RCC 7860 (cell line): Measurements from ENCODE around the gene PRR5.
A peak's percentile ranks its signal among the peaks of the same experiment; 100 is the strongest.
"Not testable (repeated sequence)": the region's sequence is repeated elsewhere in the genome, so short reads cannot be mapped to it uniquely, and the experiment has no call there.

ENCODE experiments used
- DNase-seq: peaks from one replicate; pipeline ENCODE4 v3.0.0-alpha.2; 2015; ENCODE audit warnings: low spot score
- FAIRE-seq: peaks from 2 replicates; lab custom pipeline; 2012; peaks lifted over from hg19 to GRCh38; lab: Jason Lieb, UNC

The PRR5 gene

DNA sequence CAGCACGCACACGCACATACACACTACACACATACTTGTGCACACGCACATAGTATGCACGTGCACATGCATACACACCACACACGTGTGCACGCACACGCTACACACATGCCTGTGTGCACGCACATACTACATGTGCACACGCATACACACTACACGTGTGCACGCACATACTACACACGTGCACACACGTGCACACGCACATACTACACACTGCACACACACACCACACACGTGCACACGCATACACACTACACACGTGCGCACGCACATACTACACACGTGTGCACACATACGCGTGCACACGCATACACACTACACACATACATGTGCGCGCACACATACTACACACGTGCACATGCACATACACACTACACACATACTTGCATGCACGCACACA is 30.7 kb downstream of the PRR5 start:
- DNase-seq (no peak), FAIRE-seq (no peak)

DNA sequence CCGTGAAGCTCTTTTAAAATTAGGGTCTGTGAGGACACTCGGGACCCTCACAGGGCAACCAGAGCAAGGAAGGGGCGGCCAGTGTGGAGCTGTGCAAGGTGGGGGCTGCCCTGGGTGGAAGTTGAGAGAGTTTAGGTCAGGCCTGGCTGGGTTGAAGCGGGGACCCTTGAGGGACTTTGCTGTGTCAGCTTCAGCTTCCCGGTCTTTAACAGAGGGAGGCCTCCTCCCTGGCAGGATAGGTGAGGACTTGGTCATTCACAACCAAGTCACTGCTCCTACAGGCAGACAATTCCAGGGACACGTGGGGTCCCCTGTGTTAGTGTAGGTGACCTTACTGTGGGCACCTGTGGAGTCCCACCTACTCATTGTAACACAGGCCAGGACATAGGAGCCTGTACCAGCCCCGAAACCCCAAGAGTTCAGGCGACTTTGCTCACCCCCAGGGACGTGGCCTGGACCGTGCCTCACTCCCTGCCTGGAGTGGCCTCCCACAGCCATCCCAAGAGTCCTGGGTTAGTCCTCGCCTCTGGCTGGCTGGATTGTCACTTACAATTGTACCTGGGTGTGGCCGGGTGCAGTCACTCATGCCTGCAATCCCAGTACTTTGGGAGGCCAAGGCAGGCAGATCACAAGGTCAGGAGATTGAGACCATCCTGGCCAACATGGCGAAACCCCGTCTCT is 31.6 kb downstream of the PRR5 start:
- FAIRE-seq (no peak), DNase-seq (no peak)

DNA sequence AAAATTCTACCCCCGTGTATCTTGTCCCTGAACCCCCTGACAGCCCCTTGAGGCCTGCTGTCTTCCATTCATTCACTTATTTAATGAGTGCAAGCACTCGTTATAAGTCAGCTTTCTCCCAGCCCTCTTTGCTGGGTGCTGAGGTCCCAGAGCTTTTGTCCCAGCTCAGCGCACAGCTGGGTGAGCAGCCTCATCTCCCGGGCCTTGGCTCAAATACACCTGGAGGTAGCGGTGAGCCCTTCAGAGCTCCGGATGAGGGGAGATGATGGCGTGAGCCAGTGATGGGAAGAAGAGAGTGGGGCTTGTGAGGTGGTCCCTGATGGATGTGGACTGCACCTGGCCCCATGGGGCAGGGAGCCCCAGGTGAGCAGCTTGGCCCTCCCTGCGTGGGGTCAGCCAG is 32.3 kb downstream of the PRR5 start:
- DNase-seq (no peak), FAIRE-seq (no peak)

DNA sequence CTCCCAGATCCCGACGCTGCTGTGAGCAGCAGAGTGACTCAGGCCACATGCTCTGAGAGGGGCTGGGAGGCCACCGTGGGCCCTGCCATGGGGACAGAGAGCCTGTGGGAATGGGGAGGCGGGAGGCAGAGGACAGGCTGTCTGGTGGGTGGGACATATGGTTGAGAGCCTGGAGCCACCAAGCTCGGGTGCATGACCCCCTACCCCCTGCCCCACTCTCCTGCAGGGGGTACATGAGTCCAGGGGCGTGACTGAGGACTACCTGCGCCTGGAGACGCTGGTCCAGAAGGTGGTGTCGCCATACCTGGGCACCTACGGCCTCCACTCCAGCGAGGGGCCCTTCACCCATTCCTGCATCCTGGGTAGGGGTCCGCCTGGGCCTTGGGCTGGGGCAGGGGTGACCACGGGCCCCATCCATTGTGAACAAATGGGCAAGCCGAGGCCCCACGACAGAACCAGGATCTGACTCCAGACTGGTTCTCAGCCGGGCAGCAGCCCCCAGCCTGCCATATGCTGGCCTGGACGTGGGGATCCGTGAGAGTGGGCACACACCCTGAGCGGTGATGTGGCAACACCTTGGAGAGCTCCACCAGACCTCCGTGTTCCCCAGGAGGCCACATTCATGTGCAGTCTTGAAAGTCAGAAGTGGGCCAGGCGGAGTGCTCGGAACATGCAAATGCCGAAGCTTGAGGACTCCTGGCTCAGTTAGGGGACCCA is 33.0 kb downstream of the PRR5 start:
- DNase-seq (no peak), FAIRE-seq (no peak)

- no peak for FAIRE-seq
Observed at GRCh38 chr22:44735518-44736428, 33.8 kb downstream of the PRR5 start.

GRCh38 chr22:44736581-44737405 is 34.8 kb downstream of the PRR5 start:
- FAIRE-seq (no peak), DNase-seq (no peak)

More at GRCh38 chr22:44735518-44736428, 33.8 kb downstream of the PRR5 start:
- DNase-seq = peak; percentile 10

DNA sequence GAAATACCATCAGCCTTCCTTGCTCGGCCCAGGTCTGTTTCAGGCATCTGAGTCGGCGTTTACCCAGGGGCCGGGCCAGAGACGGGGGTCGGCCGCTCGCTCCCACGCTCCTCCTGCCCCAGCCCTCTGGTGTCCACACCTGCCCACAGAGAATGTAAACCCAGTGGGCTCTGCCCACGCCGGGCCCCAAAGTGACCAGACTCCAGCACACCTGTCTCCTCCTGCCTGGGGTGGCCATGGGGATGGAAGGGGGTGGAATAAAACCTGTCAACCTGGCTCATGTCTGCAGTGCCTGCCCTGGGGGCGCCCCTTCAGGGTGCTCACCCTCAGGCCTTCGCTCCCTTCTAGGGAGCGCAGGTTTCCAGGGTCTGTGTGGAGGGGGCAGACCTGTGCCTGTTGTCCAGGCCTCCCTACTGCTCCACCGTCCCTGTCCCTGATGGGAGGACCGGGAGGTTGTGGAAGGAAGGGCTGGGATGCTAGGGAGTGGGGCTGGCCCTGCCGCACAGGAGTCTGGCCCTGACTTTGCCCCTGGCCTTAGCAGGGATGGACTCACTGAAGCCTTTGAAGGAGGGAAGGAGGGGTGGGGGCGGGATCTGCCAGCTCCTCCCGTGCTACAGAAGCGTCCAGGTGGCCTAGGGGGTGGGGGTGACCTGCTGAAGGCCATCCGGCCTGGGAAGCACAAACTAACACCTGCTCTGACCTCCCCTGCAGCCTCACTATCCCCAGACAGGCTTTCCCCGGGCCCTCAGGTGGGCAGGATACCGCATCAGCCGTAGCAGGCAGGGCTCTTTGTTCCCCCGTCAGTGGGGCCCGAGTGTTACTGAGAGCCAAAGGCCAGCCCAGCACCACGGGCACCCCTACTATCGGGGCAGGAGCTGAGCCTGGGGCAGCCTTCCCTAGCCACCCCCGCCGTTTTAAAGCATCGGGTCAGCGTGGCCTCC is 35.7 kb downstream of the PRR5 start:
- DNase-seq = no peak
- FAIRE-seq = no peak

DNA sequence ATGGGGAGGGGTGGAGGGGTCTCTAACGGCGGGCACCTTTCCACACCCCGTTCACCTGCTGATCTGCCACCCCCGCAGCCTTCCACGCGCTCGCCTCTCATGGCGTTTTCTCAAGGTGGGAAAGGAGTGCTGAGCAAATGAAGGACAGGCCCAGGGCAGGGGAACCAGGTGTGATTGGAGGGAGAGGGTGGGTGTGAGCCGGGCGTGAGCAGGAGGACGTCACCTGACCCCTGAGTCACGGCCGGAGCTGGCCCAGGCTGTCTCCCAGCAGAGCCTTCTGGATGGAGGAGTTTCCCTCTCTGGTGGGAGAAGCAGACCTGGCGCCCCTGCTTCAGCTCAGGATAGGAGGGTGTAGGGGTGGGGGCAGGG is 36.3 kb downstream of the PRR5 start:
- FAIRE-seq (no peak), DNase-seq (no peak)

- DNase-seq (no peak), FAIRE-seq (no peak)
Observed at GRCh38 chr22:44739024-44739423, 37.0 kb downstream of the PRR5 start.

- peak; percentile 55 for DNase-seq
- FAIRE-seq = not testable (repeated sequence)
Observed at GRCh38 chr22:44739666-44740065, 37.7 kb downstream of the PRR5 start.

DNA sequence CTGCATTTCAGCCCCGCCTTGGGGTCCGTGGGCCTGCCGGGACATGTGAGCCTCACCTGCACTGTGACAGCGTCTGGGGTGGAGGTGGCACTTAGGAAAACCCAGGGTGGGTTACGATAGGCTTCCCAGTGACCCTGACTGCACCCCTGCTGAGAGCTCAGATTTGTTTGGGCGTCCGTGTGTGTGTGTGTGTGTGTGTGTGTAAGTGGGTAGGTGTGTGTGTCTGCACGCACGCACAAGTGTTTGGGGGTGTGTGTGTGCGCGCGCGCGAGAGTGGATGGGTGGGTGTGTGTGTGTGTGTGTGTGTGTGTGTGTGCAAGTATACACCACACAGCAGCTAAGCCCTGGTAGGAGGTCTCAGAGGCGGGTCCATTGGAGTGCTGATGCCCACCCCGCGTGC is 38.3 kb downstream of the PRR5 start:
- FAIRE-seq (no peak), DNase-seq (no peak)

DNA sequence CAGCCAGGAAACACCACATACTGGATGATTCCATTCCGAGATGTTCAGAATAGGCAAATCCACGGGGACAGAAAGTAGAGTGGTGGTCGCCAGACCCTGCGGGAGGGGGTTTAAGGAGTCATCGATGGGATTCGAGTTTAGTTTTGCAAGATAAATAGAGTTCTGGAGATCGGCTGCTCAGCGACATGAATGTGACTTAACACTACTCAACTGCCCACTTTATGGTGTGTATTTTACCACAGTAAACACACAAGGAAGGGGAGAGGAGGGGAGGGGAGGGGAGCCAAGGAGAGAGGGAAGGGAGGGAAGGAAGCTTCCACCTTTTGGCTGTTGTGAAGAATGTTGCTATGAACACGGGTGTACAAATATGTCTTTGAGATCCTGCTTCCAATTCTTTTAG is 39.9 kb downstream of the PRR5 start:
- DNase-seq (no peak), FAIRE-seq (no peak)

- DNase-seq (no peak), FAIRE-seq (no peak)
Observed at GRCh38 chr22:44743247-44743646, 41.2 kb downstream of the PRR5 start.

DNA sequence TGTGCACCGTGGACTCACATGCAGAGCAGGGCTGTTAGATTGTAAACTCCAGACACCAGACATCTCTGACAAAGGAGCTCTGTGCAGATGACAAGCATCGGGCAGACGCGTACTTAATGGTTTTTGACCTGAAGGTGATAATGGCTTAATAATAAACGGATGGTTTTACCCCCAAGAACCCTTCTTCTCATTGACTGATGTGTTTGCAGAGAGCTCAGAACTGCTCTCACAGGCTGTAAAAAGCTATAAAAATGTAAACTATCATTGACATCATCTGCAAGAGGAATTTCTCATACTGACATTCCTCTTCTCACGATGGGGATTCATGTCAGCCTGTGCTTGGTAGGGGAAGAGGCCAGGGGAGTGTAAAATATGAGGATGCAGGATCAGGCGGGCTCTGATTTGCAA is 41.8 kb downstream of the PRR5 start:
- no peak for FAIRE-seq
- DNase-seq = no peak

- DNase-seq (peak; percentile 7), FAIRE-seq (peak; percentile 47)
Observed at GRCh38 chr22:44745853-44746789, 44.1 kb downstream of the PRR5 start.

DNA sequence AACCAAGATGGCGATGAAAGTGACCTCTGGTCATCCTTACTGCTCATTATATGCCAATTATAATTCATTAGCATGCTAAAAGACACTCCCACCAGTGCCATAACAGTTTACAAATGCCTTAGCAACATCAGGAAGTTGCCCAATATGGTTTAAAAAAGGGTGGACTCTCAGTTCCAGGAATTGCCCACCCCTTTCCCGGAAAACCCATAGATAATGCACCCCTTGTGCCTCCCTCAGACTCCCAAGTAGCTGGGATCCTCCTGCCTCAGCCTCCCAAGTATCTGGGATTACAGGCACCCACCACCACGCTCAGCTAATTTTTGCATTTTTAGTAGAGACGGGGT is 45.8 kb downstream of the PRR5 start:
- DNase-seq, FAIRE-seq: not testable (repeated sequence)

DNA sequence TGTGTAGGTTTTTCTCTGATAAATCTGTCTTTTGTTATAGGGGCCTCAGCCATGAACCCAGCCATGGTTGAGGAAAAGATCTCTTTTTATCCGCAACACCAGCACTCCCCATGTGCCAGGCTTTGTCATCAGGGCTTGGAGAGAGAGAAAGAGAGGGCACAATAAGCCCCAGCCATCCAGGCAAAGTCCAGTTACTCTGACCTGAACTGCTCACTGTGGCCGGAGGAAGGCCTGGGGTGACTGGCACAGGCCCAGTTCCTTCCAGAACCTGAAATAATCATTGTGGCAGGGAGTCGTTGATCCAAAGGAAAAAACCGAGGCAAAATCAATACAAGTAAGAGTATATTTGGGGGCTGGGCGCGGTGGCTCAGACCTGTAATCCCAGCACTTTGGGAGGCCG is 46.5 kb downstream of the PRR5 start:
- DNase-seq (no peak), FAIRE-seq (no peak)

- no peak for FAIRE-seq
- DNase-seq = no peak
Observed at GRCh38 chr22:44750481-44750880, 48.5 kb downstream of the PRR5 start.
